Transverse colon (tissue), 4 donors: ENCODE measurements around the gene BMPER. TPM values are rescaled to one million over a fixed set of nuclear protein-coding genes. Genes with fewer than 3 reads are reported as not detected.

Source experiments
- DNase-seq: peaks from one replicate; pipeline ENCODE4 v3.0.0-alpha.2; 2019
- H3K27ac ChIP-seq, 4 donors: fragments of 200-600 bp; sonication (generic); 2 replicates each; pipeline ENCODE4 v1.5.1; 2016 to 2018; ENCODE audit warnings: inconsistent platforms in 4 of 4
- H3K27me3 ChIP-seq: fragments of 200-600 bp; sonication (generic); 2 replicates; pipeline ENCODE4 v1.5.1; 2017; ENCODE audit warnings: inconsistent platforms
- H3K36me3 ChIP-seq, 4 donors: fragments of 200-600 bp; sonication (generic); 2 replicates each; pipeline ENCODE4 v1.5.1; 2017 to 2019; ENCODE audit warnings: inconsistent platforms in 4 of 4
- H3K4me1 ChIP-seq, 4 donors: fragments of 200-600 bp; sonication (generic); 2 replicates each; pipeline ENCODE4 v1.5.1; 2017 to 2020; ENCODE audit warnings: inconsistent platforms in 4 of 4
- H3K4me3 ChIP-seq, 4 donors: fragments of 200-600 bp; sonication (generic); 1 replicate in 1 of 4; 2 replicates in 3 of 4; pipeline versions ENCODE4 v1.5.1 to v1.6.1; 2017 to 2019; ENCODE audit warnings: inconsistent platforms in 4 of 4
- H3K9me3 ChIP-seq, 2 donors: fragments of 200-600 bp; sonication (generic); 2 replicates each; pipeline ENCODE4 v1.5.1; 2017 to 2019; ENCODE audit warnings: inconsistent platforms in 2 of 2
- EP300 ChIP-seq: sonication (generic); formaldehyde crosslinking; IDR thresholded peaks from one replicate; pipeline ENCODE4 v1.6.1; 2017; ENCODE audit warnings: antibody characterized with exemption, low read depth
- POLR2A ChIP-seq: fragments of 450-650 bp; IDR thresholded peaks from one replicate; pipeline ENCODE4 v1.6.1; 2016; ENCODE audit warnings: antibody characterized with exemption, mild to moderate bottlenecking, moderate library complexity
- POLR2AphosphoS5 ChIP-seq, 3 donors: sonication (generic); formaldehyde crosslinking; IDR thresholded peaks; one replicate each; pipeline ENCODE4 v1.6.1; 2016; ENCODE audit warnings: antibody characterized with exemption in 3 of 3
- WGBS, 2 donors: methylation state at CpG; one replicate each; pipeline ENCODE4 v1.1.5; 2018; ENCODE audit warnings: low coverage in 1 of 2; 5-methylcytosine and 5-hydroxymethylcytosine counted together
- in situ Hi-C, 4 donors: fragments of 200-750 bp; cut with MboI; loops; one replicate each; pipeline versions ENCODE4 v1.15.0 to v1.15.1; 2017; ENCODE audit warnings: low sequenced_read_pairs in 3 of 4, low pct_ligation_motif_present in 1 of 4, low pct_unique_long_range_greater_than_20kb in 1 of 4
- intact Hi-C: fragments of 100-400 bp; cut with DNase I; formaldehyde crosslinking; loops from one replicate; pipeline ENCODE4 v1.15.1; 2023; ENCODE audit warnings: low total_unique reads
- total RNA-seq, 4 donors: library from RNA; depleted of rRNA; stranded (reverse); fragments of >200 nt; gene quantifications; one replicate each; pipeline ENCODE4 v1.1.0, GENCODE V29; 2016
- TF ChIP-seq, protein P1 (sequence below), 5 experiments: fragments of 200-600 bp in 3 of 5; fragments of 450-650 bp in 2 of 5; sonication (generic) in 3 of 5; IDR thresholded peaks; 1 replicate in 2 of 5; 2 replicates in 3 of 5; pipeline ENCODE4 v1.5.1; 2016 to 2017; ENCODE audit warnings: antibody characterized with exemption in 5 of 5, inconsistent platforms in 3 of 5, mild to moderate bottlenecking in 2 of 5, moderate library complexity in 1 of 5

The BMPER gene
- total RNA-seq, 4 donors from 2014 or later: 1.00 to 2.5 (median 1.8) TPM

GRCh38 chr7:34042406-34042805 lies 137.1 kb downstream of the BMPER start:
- 92 to 94% methylated on average over 2 of the region's 2 CpGs for WGBS, 2 donors
- DNase-seq: no peak
- TF ChIP-seq, protein P1, sequence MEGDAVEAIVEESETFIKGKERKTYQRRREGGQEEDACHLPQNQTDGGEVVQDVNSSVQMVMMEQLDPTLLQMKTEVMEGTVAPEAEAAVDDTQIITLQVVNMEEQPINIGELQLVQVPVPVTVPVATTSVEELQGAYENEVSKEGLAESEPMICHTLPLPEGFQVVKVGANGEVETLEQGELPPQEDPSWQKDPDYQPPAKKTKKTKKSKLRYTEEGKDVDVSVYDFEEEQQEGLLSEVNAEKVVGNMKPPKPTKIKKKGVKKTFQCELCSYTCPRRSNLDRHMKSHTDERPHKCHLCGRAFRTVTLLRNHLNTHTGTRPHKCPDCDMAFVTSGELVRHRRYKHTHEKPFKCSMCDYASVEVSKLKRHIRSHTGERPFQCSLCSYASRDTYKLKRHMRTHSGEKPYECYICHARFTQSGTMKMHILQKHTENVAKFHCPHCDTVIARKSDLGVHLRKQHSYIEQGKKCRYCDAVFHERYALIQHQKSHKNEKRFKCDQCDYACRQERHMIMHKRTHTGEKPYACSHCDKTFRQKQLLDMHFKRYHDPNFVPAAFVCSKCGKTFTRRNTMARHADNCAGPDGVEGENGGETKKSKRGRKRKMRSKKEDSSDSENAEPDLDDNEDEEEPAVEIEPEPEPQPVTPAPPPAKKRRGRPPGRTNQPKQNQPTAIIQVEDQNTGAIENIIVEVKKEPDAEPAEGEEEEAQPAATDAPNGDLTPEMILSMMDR (IDR thresholded peaks at IDR 0.05): no peak
- TF ChIP-seq EP300 (no peak), POLR2AphosphoS5 (IDR thresholded peaks at IDR 0.05) (no peak), POLR2A (no peak)

DNA sequence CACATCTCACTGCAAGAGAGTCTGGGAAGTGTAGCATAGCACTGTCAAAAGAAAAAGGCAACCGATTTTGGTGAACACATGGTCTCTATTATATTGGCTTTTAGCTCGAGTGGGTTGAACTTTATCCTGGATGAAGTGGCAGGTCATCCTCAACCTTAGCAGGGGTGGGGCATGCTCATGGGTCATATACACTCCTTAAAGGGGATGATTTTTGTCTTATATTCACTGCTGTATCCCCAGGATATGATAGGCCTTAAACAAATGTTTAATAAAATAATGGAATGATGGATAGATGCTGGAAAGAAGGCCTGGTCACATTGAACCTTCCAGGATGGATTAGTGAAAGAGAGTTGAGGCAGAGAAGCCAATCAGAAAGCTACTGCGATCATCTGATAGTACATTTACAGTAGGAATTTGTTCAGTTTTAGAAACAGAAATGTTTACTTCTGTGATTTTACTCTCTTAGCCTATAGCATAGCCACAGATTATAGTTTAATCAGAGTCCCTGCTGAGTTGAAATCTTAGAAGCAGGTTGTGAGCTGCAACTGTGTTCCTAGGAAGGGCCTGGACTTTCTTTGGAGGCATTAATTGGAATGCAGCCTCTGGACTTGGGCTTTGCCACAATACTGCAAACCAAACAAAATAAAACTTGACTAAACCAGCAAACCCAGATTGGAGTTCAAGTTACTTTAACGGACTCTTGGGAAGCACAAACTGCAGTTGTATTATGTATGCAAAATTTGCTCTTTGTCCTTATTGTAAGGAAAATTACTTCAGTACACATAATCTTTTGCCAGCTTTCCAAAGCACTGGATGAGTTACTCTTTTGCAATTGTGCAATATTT lies 138.3 kb downstream of the BMPER start:
- Histone ChIP-seq H3K4me1 (peaks cover 0 to 7% (median 5%) of the 10 kb centered on the region in 4 donors), H3K9me3 (no peaks in the 10 kb centered on the region), H3K27me3 (no peaks in the 10 kb centered on the region), H3K27ac (no peak overlapping the region), H3K36me3 (no peaks in the 10 kb centered on the region), H3K4me3 (no peak overlapping the region)
- in situ Hi-C loops (no loop called here), intact Hi-C loops (loop anchor here (10.0 kb wide), 1 partner anchor 1659 kb away; no protein-coding TSS in a partner anchor)
- WGBS, 2 donors: 55 to 74% methylated on average over 2 to 4 of the region's 4 CpGs
- DNase-seq: no peak
- TF ChIP-seq POLR2AphosphoS5 (IDR thresholded peaks at IDR 0.05) (no peak), EP300 (no peak), POLR2A (no peak)
- TF ChIP-seq, protein P1 (IDR thresholded peaks at IDR 0.05): no peak

More at GRCh38 chr7:34042406-34042805, 137.1 kb downstream of the BMPER start:
- Histone ChIP-seq H3K9me3 (no peaks in the 10 kb centered on the region), H3K4me1 (peaks cover 0 to 7% (median 5%) of the 10 kb centered on the region in 4 donors), H3K27ac (no peak overlapping the region), H3K4me3 (no peak overlapping the region), H3K27me3 (no peaks in the 10 kb centered on the region), H3K36me3 (no peaks in the 10 kb centered on the region)
- intact Hi-C loops (loop anchor here (10.0 kb wide), 1 partner anchor 1658 kb away; no protein-coding TSS in a partner anchor), in situ Hi-C loops (no loop called here)

DNA sequence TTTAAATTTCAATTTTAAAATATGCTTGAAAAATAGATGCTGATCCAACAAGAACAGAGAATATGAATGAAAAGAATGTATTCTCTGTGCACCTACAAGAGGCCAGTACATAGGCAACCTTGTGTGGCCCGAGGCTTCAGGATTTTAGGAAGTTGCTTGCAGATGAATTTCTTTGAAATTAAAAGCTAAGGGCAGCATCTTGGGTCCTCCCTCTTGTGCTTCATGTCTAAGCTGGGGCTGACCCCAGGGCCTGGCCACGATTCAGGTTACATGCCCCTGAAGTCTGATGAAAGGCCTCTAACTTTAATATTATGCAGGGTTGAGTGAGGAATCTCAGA lies 138.9 kb downstream of the BMPER start:
- WGBS, 2 donors: 39 to 54% methylated on average over 2 of the region's 2 CpGs
- no peak overlapping the region for H3K4me3 ChIP-seq
- no peak for DNase-seq
- H3K36me3 ChIP-seq: no peaks in the 10 kb centered on the region
- H3K27ac ChIP-seq: no peak overlapping the region
- no peaks in the 10 kb centered on the region for H3K27me3 ChIP-seq
- in situ Hi-C loops (no loop called here), intact Hi-C loops (loop anchor here (10.0 kb wide), 1 partner anchor 1659 kb away; no protein-coding TSS in a partner anchor)
- peaks cover 0 to 7% (median 5%) of the 10 kb centered on the region in 4 donors for H3K4me1 ChIP-seq
- no peaks in the 10 kb centered on the region for H3K9me3 ChIP-seq
- TF ChIP-seq POLR2AphosphoS5 (IDR thresholded peaks at IDR 0.05) (no peak), EP300 (no peak), POLR2A (no peak)
- TF ChIP-seq, protein P1 (IDR thresholded peaks at IDR 0.05): no peak

DNA sequence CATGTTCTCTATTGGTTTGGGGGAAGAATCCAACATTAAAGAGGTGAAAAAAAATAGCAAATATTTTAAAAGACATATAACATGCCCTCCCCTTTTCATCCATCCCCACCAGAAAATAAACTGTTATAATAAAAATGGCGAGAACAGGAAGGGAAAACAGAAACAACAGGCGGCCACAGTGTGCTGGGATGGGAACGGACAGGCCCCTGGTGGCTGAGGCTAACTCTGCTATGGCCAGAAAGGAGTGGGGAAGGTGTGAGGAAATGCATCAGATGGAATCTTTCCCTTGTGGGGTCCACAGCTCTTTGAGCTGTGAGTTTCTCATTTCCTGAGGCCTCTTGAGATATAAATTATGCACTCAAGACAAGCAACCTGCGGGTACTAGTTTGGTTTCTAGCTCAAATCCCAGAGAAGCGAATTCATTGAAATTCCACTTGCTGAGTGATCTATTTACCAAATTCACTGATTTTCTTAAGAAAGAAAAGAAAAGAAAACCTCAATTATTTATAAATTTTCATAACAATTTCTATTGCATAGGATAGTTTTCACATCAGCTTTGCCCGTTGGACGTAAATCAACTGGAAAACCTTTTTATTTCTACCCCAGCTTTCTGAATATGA lies 139.5 kb downstream of the BMPER start:
- Histone ChIP-seq H3K27ac (no peak overlapping the region), H3K36me3 (no peaks in the 10 kb centered on the region), H3K9me3 (no peaks in the 10 kb centered on the region), H3K4me3 (no peak overlapping the region), H3K4me1 (peaks cover 0 to 7% (median 5%) of the 10 kb centered on the region in 4 donors), H3K27me3 (no peaks in the 10 kb centered on the region)
- no peak for DNase-seq
- TF ChIP-seq EP300 (no peak), POLR2AphosphoS5 (IDR thresholded peaks at IDR 0.05) (no peak), POLR2A (no peak)
- TF ChIP-seq, protein P1 (IDR thresholded peaks at IDR 0.05): no peak
- intact Hi-C loops: loop anchor here (10.0 kb wide), 1 partner anchor 1660 kb away; no protein-coding TSS in a partner anchor
- in situ Hi-C loops: no loop called here
- 83 to 94% methylated on average over 4 to 7 of the region's 7 CpGs for WGBS, 2 donors
